Stimulated activated naive CD8-positive, alpha-beta T cell treated with anti-CD3 and anti-CD28 coated beads, Interleukin-15, Interleukin-2, amounts not matched to agents 100 ng/mL and 50 ng/mL, for 24 hours (primary cell): Measurements from ENCODE around the gene HYAL4.
"Not testable (repeated sequence)": the region's sequence is repeated elsewhere in the genome, so short reads cannot be mapped to it uniquely, and the experiment has no call there.

Source experiments
- H3K27ac Mint-ChIP-seq: one replicate; pipeline ENCODE4 v1.8.0; 2021; ENCODE audit warnings: mild to moderate bottlenecking, mixed read lengths
- H3K27me3 Mint-ChIP-seq: one replicate; pipeline ENCODE4 v1.8.0; 2021; ENCODE audit warnings: mixed read lengths
- H3K36me3 Mint-ChIP-seq: one replicate; pipeline ENCODE4 v1.8.0; 2021; ENCODE audit warnings: low read depth, mixed read lengths
- H3K4me1 Mint-ChIP-seq: one replicate; pipeline ENCODE4 v1.8.0; 2021; ENCODE audit warnings: low read depth, mixed read lengths
- H3K4me3 Mint-ChIP-seq: one replicate; pipeline ENCODE4 v1.8.0; 2021; ENCODE audit warnings: mild to moderate bottlenecking, mixed read lengths
- H3K9me3 Mint-ChIP-seq: one replicate; pipeline ENCODE4 v1.8.0; 2021; ENCODE audit warnings: mixed read lengths

HYAL4 gene

GRCh38 chr7:123824754-123825067, 20.3 kb upstream of the HYAL4 start:
- Mint-ChIP-seq H3K4me3 (peak overlapping the region; percentile 38), H3K27ac (peak overlapping the region; percentile 19), H3K36me3 (no peaks in the 10 kb centered on the region)

GRCh38 chr7:123828805-123829204, 16.2 kb upstream of the HYAL4 start:
- H3K4me3 Mint-ChIP-seq, result no peak overlapping the region
- no peaks in the 10 kb centered on the region for H3K9me3 Mint-ChIP-seq
- H3K27ac Mint-ChIP-seq, result no peak overlapping the region
- peaks cover 41% of the 10 kb centered on the region for H3K27me3 Mint-ChIP-seq
- H3K36me3 Mint-ChIP-seq, result no peaks in the 10 kb centered on the region
- peaks cover 12% of the 10 kb centered on the region for H3K4me1 Mint-ChIP-seq

More at GRCh38 chr7:123824754-123825067, 20.3 kb upstream of the HYAL4 start:
- Mint-ChIP-seq H3K9me3 (no peaks in the 10 kb centered on the region), H3K4me1 (peaks cover 16% of the 10 kb centered on the region), H3K27me3 (peaks cover 34% of the 10 kb centered on the region)

- Mint-ChIP-seq H3K27ac (no peak overlapping the region), H3K9me3 (no peaks in the 10 kb centered on the region)
These were observed 8.3 kb upstream of the HYAL4 start for GRCh38 chr7:123836656-123837055.

GRCh38 chr7:123839106-123839505, 5.9 kb upstream of the HYAL4 start:
- H3K36me3 Mint-ChIP-seq, H3K4me3 Mint-ChIP-seq, H3K4me1 Mint-ChIP-seq, H3K27ac Mint-ChIP-seq, H3K9me3 Mint-ChIP-seq: not testable (repeated sequence)
- peaks cover 35% of the 10 kb centered on the region for H3K27me3 Mint-ChIP-seq

More at GRCh38 chr7:123836656-123837055, 8.3 kb upstream of the HYAL4 start:
- Mint-ChIP-seq H3K36me3 (no peaks in the 10 kb centered on the region), H3K4me3 (no peak overlapping the region), H3K4me1 (no peaks in the 10 kb centered on the region), H3K27me3 (peaks cover 29% of the 10 kb centered on the region)

- not testable (repeated sequence) for H3K27ac Mint-ChIP-seq, H3K4me3 Mint-ChIP-seq, H3K36me3 Mint-ChIP-seq, H3K9me3 Mint-ChIP-seq, H3K4me1 Mint-ChIP-seq
- H3K27me3 Mint-ChIP-seq, result peaks cover 30% of the 10 kb centered on the region
These were observed 827 bp upstream of the HYAL4 start for GRCh38 chr7:123844142-123844541.

GRCh38 chr7:123845823-123846216, 851 bp downstream of the HYAL4 start:
- Mint-ChIP-seq H3K27me3 (peaks cover 24% of the 10 kb centered on the region), H3K9me3 (no peaks in the 10 kb centered on the region), H3K4me1 (no peaks in the 10 kb centered on the region)

GRCh38 chr7:123846217-123846891, 1.4 kb downstream of the HYAL4 start:
- no peaks in the 10 kb centered on the region for H3K9me3 Mint-ChIP-seq

More at GRCh38 chr7:123845823-123846216, 851 bp downstream of the HYAL4 start:
- no peaks in the 10 kb centered on the region for H3K36me3 Mint-ChIP-seq
- no peak overlapping the region for H3K27ac Mint-ChIP-seq
- no peak overlapping the region for H3K4me3 Mint-ChIP-seq

GRCh38 chr7:123847868-123848267, 2.9 kb downstream of the HYAL4 start:
- Mint-ChIP-seq H3K4me1 (no peaks in the 10 kb centered on the region), H3K27ac (no peak overlapping the region), H3K27me3 (peaks cover 14% of the 10 kb centered on the region), H3K4me3 (no peak overlapping the region), H3K36me3 (no peaks in the 10 kb centered on the region), H3K9me3 (no peaks in the 10 kb centered on the region)

More at GRCh38 chr7:123846217-123846891, 1.4 kb downstream of the HYAL4 start:
- H3K36me3 Mint-ChIP-seq, result no peaks in the 10 kb centered on the region
- no peaks in the 10 kb centered on the region for H3K4me1 Mint-ChIP-seq
- H3K4me3 Mint-ChIP-seq, result no peak overlapping the region
- H3K27ac Mint-ChIP-seq, result no peak overlapping the region
- H3K27me3 Mint-ChIP-seq, result peaks cover 24% of the 10 kb centered on the region

- H3K9me3 Mint-ChIP-seq, result no peaks in the 10 kb centered on the region
- H3K4me3 Mint-ChIP-seq, result no peak overlapping the region
- H3K4me1 Mint-ChIP-seq, result no peaks in the 10 kb centered on the region
- no peak overlapping the region for H3K27ac Mint-ChIP-seq
- peaks cover 16% of the 10 kb centered on the region for H3K27me3 Mint-ChIP-seq
- H3K36me3 Mint-ChIP-seq, result no peaks in the 10 kb centered on the region
These were observed 4.9 kb downstream of the HYAL4 start for GRCh38 chr7:123849855-123850254.

GRCh38 chr7:123851404-123851803, 6.4 kb downstream of the HYAL4 start:
- not testable (repeated sequence) for H3K9me3 Mint-ChIP-seq, H3K4me3 Mint-ChIP-seq, H3K4me1 Mint-ChIP-seq, H3K36me3 Mint-ChIP-seq, H3K27ac Mint-ChIP-seq
- peaks cover 14% of the 10 kb centered on the region for H3K27me3 Mint-ChIP-seq

GRCh38 chr7:123854291-123854690, 9.3 kb downstream of the HYAL4 start:
- H3K36me3 Mint-ChIP-seq, H3K4me3 Mint-ChIP-seq, H3K27ac Mint-ChIP-seq, H3K4me1 Mint-ChIP-seq, H3K9me3 Mint-ChIP-seq: not testable (repeated sequence)
- peaks cover 19% of the 10 kb centered on the region for H3K27me3 Mint-ChIP-seq

- not testable (repeated sequence) for H3K4me1 Mint-ChIP-seq, H3K36me3 Mint-ChIP-seq, H3K27ac Mint-ChIP-seq, H3K9me3 Mint-ChIP-seq, H3K4me3 Mint-ChIP-seq
- peaks cover 24% of the 10 kb centered on the region for H3K27me3 Mint-ChIP-seq
These were observed 11.5 kb downstream of the HYAL4 start for GRCh38 chr7:123856428-123856827.

GRCh38 chr7:123860848-123861247, 15.9 kb downstream of the HYAL4 start:
- no peak overlapping the region for H3K4me3 Mint-ChIP-seq
- no peak overlapping the region for H3K27ac Mint-ChIP-seq
- H3K27me3 Mint-ChIP-seq, result peaks cover 15% of the 10 kb centered on the region
- no peaks in the 10 kb centered on the region for H3K36me3 Mint-ChIP-seq
- H3K9me3 Mint-ChIP-seq, result peaks cover 1% of the 10 kb centered on the region
- H3K4me1 Mint-ChIP-seq, result no peaks in the 10 kb centered on the region

GRCh38 chr7:123862775-123863174, 17.8 kb downstream of the HYAL4 start:
- no peak overlapping the region for H3K27ac Mint-ChIP-seq
- H3K4me1 Mint-ChIP-seq, result no peaks in the 10 kb centered on the region
- H3K9me3 Mint-ChIP-seq, result no peaks in the 10 kb centered on the region
- H3K4me3 Mint-ChIP-seq, result no peak overlapping the region
- H3K27me3 Mint-ChIP-seq, result peaks cover 9% of the 10 kb centered on the region
- no peaks in the 10 kb centered on the region for H3K36me3 Mint-ChIP-seq

GRCh38 chr7:123863461-123863860, 18.5 kb downstream of the HYAL4 start:
- no peaks in the 10 kb centered on the region for H3K9me3 Mint-ChIP-seq
- no peak overlapping the region for H3K27ac Mint-ChIP-seq
- H3K4me3 Mint-ChIP-seq, result no peak overlapping the region
- H3K36me3 Mint-ChIP-seq, result no peaks in the 10 kb centered on the region
- no peaks in the 10 kb centered on the region for H3K4me1 Mint-ChIP-seq
- H3K27me3 Mint-ChIP-seq, result peaks cover 9% of the 10 kb centered on the region

- Mint-ChIP-seq H3K27me3 (peaks cover 9% of the 10 kb centered on the region), H3K4me3 (no peak overlapping the region), H3K9me3 (no peaks in the 10 kb centered on the region), H3K4me1 (no peaks in the 10 kb centered on the region), H3K27ac (no peak overlapping the region), H3K36me3 (no peaks in the 10 kb centered on the region)
These were observed 19.0 kb downstream of the HYAL4 start for GRCh38 chr7:123864012-123864411.
